Measurements from ENCODE around the gene MT1G.
"Not testable (repeated sequence)": the region's sequence is repeated elsewhere in the genome, so short reads cannot be mapped to it uniquely, and the experiment has no call there.

MT1G gene

GRCh38 chr16:56669005-56669839 is 1.4 kb upstream of the MT1G start, which contains the start of gene MT1H:
MT1H (plus strand) TSS chr16:56669814; CDS start chr16:56669885, 71 bp downstream.
- 13% methylated on average over 36 of the region's 38 CpGs for WGBS (ENCODE audit: insufficient coverage)
- Histone ChIP-seq H3K4me3 (ENCODE audit: control insufficient read depth in 1 of 7, extremely low read depth in 1 of 7, insufficient read depth in 4 of 7, low read depth in 2 of 7, low read length in 6 of 7) (peak within 1 kb of the TSS in 1 of 7 experiments; percentile 4), H3K27ac (ENCODE audit: insufficient read depth in 1 of 2, low read depth in 1 of 2, low read length in 2 of 2, poor library complexity in 1 of 2, severe bottlenecking in 2 of 2) (no peak within 1 kb of the TSS), H3K36me3 (ENCODE audit: control insufficient read depth in 4 of 4, insufficient read depth in 4 of 4, low read length in 3 of 4) (no peaks in the 10 kb centered on the region), H3K4me1 (ENCODE audit: control extremely low read depth in 1 of 4, control insufficient read depth in 4 of 4, insufficient read depth in 4 of 4, low read length in 3 of 4) (peaks cover 0 to 18% (median 5%) of the 10 kb centered on the region in 4 experiments), H3K27me3 (replicated peaks in 2 of 5; ENCODE audit: control insufficient read depth in 4 of 5, insufficient read depth in 5 of 5, low read length in 4 of 5) (peaks cover 13 to 96% (median 52%) of the 10 kb centered on the region in 5 experiments), H3K9me3 (ENCODE audit: control extremely low read depth in 1 of 5, control insufficient read depth in 4 of 5, insufficient read depth in 2 of 5, low read depth in 1 of 5, low read length in 4 of 5) (no peaks in the 10 kb centered on the region)
- ChIA-PET CTCF (interaction anchor here (0.6 to 7.2 kb wide), 3 partner anchors 13 to 33 kb away, joined by 3 to 42 read pairs (median 6); partner anchors contain the start of gene MT1X), POLR2A (no interaction called here)
- peak in 1 of 3 donors; percentile 19 for DNase-seq

GRCh38 chr16:56665286-56666261 is 2.3 kb downstream of the MT1G start:
- H3K9me3 ChIP-seq (ENCODE audit: control extremely low read depth in 1 of 5, control insufficient read depth in 4 of 5, insufficient read depth in 2 of 5, low read depth in 1 of 5, low read length in 4 of 5); DNase-seq; POLR2A ChIA-PET; H3K27ac ChIP-seq (ENCODE audit: insufficient read depth in 1 of 2, low read depth in 1 of 2, low read length in 2 of 2, poor library complexity in 1 of 2, severe bottlenecking in 2 of 2); CTCF ChIA-PET; H3K36me3 ChIP-seq (ENCODE audit: control insufficient read depth in 4 of 4, insufficient read depth in 4 of 4, low read length in 3 of 4); H3K4me3 ChIP-seq (ENCODE audit: control insufficient read depth in 1 of 7, extremely low read depth in 1 of 7, insufficient read depth in 4 of 7, low read depth in 2 of 7, low read length in 6 of 7): not testable (repeated sequence)
- WGBS (ENCODE audit: insufficient coverage): 100% methylated on average over 2 of the region's 8 CpGs
- peaks cover 14 to 100% (median 69%) of the 10 kb centered on the region in 5 experiments for H3K27me3 ChIP-seq (replicated peaks in 2 of 5; ENCODE audit: control insufficient read depth in 4 of 5, insufficient read depth in 5 of 5, low read length in 4 of 5)
- peaks cover 0 to 26% (median 10%) of the 10 kb centered on the region in 4 experiments for H3K4me1 ChIP-seq (ENCODE audit: control extremely low read depth in 1 of 4, control insufficient read depth in 4 of 4, insufficient read depth in 4 of 4, low read length in 3 of 4)

- no peak for DNase-seq
- Histone ChIP-seq H3K4me3 (ENCODE audit: control insufficient read depth in 1 of 7, extremely low read depth in 1 of 7, insufficient read depth in 4 of 7, low read depth in 2 of 7, low read length in 6 of 7) (no peak overlapping the region), H3K4me1 (ENCODE audit: control extremely low read depth in 1 of 4, control insufficient read depth in 4 of 4, insufficient read depth in 4 of 4, low read length in 3 of 4) (peaks cover 0 to 21% (median 10%) of the 10 kb centered on the region in 4 experiments), H3K36me3 (ENCODE audit: control insufficient read depth in 4 of 4, insufficient read depth in 4 of 4, low read length in 3 of 4) (no peaks in the 10 kb centered on the region), H3K27ac (ENCODE audit: insufficient read depth in 1 of 2, low read depth in 1 of 2, low read length in 2 of 2, poor library complexity in 1 of 2, severe bottlenecking in 2 of 2) (no peak overlapping the region), H3K9me3 (ENCODE audit: control extremely low read depth in 1 of 5, control insufficient read depth in 4 of 5, insufficient read depth in 2 of 5, low read depth in 1 of 5, low read length in 4 of 5) (no peaks in the 10 kb centered on the region), H3K27me3 (replicated peaks in 2 of 5; ENCODE audit: control insufficient read depth in 4 of 5, insufficient read depth in 5 of 5, low read length in 4 of 5) (peaks cover 13 to 99% (median 62%) of the 10 kb centered on the region in 5 experiments)
- no CpG with 5 or more reads among the region's 1 CpG for WGBS (ENCODE audit: insufficient coverage)
- POLR2A ChIA-PET: interaction anchor here (0.6 kb wide), 1 partner anchor 91 kb away, joined by 3 read pairs; no protein-coding TSS in a partner anchor
- CTCF ChIA-PET: no interaction called here
Observed at GRCh38 chr16:56664506-56664905, 3.4 kb downstream of the MT1G start.

- H3K36me3 ChIP-seq (ENCODE audit: control insufficient read depth in 4 of 4, insufficient read depth in 4 of 4, low read length in 3 of 4): no peaks in the 10 kb centered on the region
- peak overlapping the region in 2 of 7 experiments; percentile 25 to 38 for H3K4me3 ChIP-seq (ENCODE audit: control insufficient read depth in 1 of 7, extremely low read depth in 1 of 7, insufficient read depth in 4 of 7, low read depth in 2 of 7, low read length in 6 of 7)
- DNase-seq: peak in 2 of 3 donors; percentile 33 to 43
- POLR2A ChIA-PET: no interaction called here
- H3K27me3 ChIP-seq (replicated peaks in 2 of 5; ENCODE audit: control insufficient read depth in 4 of 5, insufficient read depth in 5 of 5, low read length in 4 of 5): peaks cover 13 to 97% (median 48%) of the 10 kb centered on the region in 5 experiments
- WGBS (ENCODE audit: insufficient coverage): 21% methylated on average over 30 of the region's 48 CpGs
- H3K9me3 ChIP-seq (ENCODE audit: control extremely low read depth in 1 of 5, control insufficient read depth in 4 of 5, insufficient read depth in 2 of 5, low read depth in 1 of 5, low read length in 4 of 5): no peaks in the 10 kb centered on the region
- peaks cover 0 to 23% (median 12%) of the 10 kb centered on the region in 4 experiments for H3K4me1 ChIP-seq (ENCODE audit: control extremely low read depth in 1 of 4, control insufficient read depth in 4 of 4, insufficient read depth in 4 of 4, low read length in 3 of 4)
- H3K27ac ChIP-seq (ENCODE audit: insufficient read depth in 1 of 2, low read depth in 1 of 2, low read length in 2 of 2, poor library complexity in 1 of 2, severe bottlenecking in 2 of 2): no peak overlapping the region
- CTCF ChIA-PET: interaction anchor here (0.7 kb wide), 1 partner anchor 14 kb away, joined by 3 read pairs; no protein-coding TSS in a partner anchor
Observed at GRCh38 chr16:56662357-56663354, 5.2 kb downstream of the MT1G start.

- Histone ChIP-seq H3K27ac (ENCODE audit: insufficient read depth in 1 of 2, low read depth in 1 of 2, low read length in 2 of 2, poor library complexity in 1 of 2, severe bottlenecking in 2 of 2) (no peak overlapping the region), H3K9me3 (ENCODE audit: control extremely low read depth in 1 of 5, control insufficient read depth in 4 of 5, insufficient read depth in 2 of 5, low read depth in 1 of 5, low read length in 4 of 5) (no peaks in the 10 kb centered on the region), H3K4me1 (ENCODE audit: control extremely low read depth in 1 of 4, control insufficient read depth in 4 of 4, insufficient read depth in 4 of 4, low read length in 3 of 4) (peaks cover 0 to 24% (median 16%) of the 10 kb centered on the region in 4 experiments), H3K27me3 (replicated peaks in 2 of 5; ENCODE audit: control insufficient read depth in 4 of 5, insufficient read depth in 5 of 5, low read length in 4 of 5) (peaks cover 3 to 67% (median 43%) of the 10 kb centered on the region in 5 experiments), H3K36me3 (ENCODE audit: control insufficient read depth in 4 of 4, insufficient read depth in 4 of 4, low read length in 3 of 4) (no peaks in the 10 kb centered on the region), H3K4me3 (ENCODE audit: control insufficient read depth in 1 of 7, extremely low read depth in 1 of 7, insufficient read depth in 4 of 7, low read depth in 2 of 7, low read length in 6 of 7) (peak overlapping the region in 6 of 7 experiments; percentile 2 to 89 (median 70))
- ChIA-PET POLR2A (no interaction called here), CTCF (interaction anchor here (1.6 kb wide), 1 partner anchor 12 kb away, joined by 4 read pairs; no protein-coding TSS in a partner anchor)
- no peak for DNase-seq
- WGBS (ENCODE audit: insufficient coverage): 18% methylated on average over 5 of the region's 10 CpGs
Observed at GRCh38 chr16:56658327-56658875, 9.5 kb downstream of the MT1G start.
